ENCODE measurements around the gene KHDC1.
"Not testable (repeated sequence)": the region's sequence is repeated elsewhere in the genome, so short reads cannot be mapped to it uniquely, and the experiment has no call there.

Gene KHDC1

DNA sequence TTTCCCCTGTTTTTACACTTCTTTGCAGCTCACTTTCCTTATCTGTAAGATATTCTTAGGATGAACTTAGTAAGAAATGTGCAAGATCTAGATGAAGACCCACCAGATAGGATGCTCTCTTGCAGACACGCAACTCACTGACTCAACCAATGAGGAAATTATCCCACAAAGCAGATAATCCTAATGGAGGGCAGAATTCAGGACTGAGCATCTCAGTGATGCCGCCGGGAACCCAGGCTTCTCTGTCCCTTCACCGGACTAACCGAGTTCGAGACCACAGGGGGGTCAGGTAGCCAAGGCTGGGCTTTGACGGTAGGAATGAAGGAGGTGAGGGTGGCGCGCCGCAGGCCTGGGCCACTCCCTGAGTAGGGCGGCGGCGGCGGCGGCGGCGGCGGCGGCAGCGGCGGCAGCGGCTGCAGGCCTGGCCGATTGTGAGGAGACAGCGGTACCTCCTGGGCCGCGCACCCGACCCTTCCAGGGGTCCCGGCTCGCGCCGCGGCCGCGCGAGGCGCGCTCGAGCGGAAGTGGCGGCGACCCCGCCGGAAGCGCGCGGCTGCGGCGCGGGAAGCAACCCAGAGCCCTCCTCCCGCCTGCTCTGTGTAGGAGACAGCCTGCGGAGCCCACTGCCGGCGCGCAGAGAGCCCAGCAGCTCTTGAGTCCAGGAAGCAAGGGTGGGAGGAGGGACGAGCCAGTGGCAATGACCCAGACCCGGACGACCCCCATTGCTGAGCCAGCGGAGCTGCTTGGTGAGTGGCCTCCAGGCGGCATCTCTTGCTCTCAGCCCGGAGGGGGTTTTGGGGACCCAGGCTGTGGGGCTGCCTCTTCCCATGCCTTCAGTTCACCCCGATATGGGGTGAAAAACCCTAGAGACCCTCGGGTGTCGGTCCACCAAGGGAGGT lies at the start of gene KHDC1:
Gene KHDC1 (minus strand): TSS at position 526 of the 899 bp plus-strand sequence. CDS start 20,679 bp downstream, outside the sequence.
- peak; percentile 41 for DNase-seq

DNA sequence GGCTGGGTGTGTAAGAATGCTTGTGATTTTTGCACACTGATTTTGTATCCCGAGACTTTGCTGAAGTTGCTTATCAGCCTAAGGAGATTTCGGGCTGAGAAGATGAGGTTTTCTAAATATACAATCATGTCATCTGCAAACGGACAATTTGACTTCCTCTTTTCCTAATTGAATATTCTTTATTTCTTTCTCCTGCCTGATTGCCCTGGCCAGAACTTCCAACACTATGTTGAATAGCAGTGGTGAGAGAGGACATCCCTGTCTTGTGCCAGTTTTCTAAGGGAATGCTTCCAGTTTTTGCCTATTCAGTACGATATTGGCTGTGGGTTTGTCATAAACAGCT lies 47.5 kb upstream of the KHDC1 start:
- DNase-seq, result not testable (repeated sequence)

DNA sequence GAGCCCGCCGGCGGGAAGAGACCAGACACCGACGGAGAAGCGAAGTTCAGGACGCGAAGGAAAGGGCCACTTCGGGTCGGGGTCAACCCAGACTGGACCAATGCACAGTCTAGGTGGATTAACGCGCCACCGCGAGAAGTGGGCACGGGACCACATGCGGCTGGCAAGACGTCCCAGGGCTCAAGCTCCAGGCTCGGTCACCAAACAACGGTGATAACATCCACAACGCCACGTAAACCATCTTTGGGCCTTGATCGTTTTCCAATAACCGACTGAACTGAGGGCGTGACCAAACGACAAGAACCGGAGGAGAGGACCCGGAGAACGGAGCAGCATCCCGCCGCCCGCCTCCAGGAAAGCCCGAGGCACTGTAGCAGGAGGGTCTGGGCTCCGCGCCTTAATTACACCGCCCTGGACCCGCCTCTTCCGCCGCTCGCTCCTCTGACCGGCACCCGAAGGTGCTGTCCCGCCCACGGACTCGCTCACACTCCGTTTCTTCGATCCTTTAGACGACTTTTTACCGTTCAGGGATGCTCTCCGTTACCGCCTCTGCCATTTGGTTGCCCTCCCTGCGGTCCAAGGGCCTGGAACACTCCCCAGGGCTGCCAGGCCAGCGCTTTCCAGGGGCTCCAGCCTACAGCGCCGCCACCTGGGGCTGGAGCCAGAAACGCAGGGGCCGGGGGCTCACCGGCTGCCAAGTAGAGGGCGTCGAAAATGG lies 46.9 kb upstream of the KHDC1 start:
- DNase-seq, result peak; percentile 20

DNA sequence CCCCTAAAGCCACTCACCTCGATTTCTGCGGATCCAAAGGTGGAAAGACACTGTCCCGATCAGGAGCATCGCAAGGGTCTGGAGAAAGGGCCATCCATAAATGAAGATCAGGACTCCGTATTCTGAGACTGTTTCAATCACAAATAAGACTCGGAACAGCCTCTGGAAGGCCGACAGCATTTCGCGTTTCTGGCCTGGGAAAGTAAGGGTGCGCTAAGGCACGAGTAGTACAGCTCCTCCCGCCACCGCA lies 46.5 kb upstream of the KHDC1 start:
- DNase-seq, result no peak

DNA sequence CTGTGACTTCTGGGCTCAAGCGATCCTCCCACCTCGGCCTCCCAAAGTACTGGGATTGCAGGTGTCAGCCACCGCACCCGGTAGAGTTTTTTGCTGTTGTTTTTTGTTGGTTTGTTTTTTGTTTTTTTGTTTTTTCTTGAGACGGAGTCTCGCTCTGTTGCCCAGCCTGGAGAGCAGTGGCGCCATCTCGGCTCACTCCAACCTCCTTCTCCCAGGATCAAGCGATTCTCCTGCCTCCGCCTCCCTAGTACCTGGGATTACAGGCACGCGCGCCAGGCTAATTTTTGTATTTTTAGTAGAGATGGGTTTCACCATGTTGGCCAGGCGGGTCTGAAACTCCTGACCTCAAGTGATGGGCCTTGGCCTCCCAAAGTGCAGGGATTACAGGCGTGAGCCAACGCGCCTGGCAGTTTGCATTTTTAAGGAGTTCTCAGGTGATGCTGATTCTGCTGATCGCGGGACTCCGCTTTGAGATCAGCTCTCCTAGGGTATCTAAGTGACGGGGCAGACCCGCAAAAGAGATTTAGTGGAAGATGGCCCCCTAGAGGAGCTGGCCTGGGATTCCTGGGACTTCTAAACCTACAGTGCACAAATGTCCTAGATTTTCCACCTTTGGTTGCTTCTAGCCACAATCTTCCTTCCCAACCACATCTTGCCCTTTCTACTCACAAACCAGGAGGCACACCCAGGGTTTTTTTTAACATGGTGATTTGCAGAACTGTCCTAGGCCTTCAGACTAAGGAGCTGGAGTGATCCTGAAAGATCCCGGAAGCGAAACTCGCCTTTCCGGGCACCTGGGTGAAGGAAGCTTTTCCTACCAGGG lies 45.9 kb upstream of the KHDC1 start:
- no peak for DNase-seq

- DNase-seq, result not testable (repeated sequence)
Observed at GRCh38 chr6:73303773-73304172, 40.8 kb upstream of the KHDC1 start.

DNA sequence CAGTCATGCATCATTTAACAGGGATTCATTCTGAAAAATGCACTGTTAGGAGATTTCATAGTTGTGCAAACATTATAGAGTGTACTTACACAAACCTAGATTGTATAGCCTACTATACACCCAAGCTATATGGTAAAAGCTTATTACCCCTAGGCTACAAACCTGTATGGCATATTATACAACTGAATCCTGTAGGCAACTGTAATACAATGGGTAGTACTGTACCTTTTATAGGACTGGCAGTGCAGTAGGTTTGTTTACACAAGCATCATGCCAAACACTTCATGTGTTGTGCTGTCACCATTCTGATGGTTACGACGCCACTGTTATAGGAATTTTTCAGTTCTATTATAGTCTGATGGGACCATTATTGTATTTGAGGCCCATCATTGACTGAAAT lies 39.3 kb upstream of the KHDC1 start:
- no peak for DNase-seq

DNA sequence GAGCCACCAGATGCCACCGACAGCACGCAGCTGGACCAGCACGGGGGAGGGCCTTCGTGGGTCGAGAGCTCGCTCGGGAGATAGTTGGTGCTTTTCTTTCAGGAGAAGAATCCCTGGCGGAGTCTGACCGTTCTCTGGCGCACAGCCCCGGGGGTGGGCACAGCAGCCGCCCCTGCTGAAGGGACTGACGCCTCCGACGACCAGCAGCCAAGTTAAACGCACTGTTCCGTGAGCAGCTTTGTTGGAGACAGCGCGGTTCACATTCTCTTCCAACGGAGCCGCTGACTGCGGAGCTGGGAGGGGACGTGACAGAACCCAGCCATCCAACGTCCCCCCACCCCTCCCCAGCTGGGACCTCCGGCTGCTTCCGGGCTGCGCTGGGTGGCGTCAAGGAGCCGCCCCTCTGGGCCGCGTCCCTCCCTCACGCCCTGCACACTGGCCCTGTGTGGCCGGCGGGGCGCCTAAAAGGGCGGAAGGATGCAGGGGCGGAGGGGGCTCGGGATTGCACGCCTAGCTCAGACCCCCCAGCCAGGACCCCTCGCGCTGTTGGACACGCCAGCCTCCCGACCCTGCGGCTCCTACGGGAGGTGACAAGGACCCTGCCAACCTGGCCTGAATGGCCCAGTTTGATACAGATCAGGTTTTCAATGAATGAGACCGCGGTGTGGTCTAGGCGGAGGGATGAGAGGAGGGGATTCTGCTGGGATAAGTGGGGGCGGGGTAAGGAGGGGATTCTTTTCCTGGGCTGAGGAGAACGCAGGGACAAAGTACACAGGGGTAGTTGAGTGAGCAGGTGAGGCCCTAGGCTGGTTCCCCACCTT lies 36.4 kb upstream of the KHDC1 start:
- DNase-seq, result no peak

DNA sequence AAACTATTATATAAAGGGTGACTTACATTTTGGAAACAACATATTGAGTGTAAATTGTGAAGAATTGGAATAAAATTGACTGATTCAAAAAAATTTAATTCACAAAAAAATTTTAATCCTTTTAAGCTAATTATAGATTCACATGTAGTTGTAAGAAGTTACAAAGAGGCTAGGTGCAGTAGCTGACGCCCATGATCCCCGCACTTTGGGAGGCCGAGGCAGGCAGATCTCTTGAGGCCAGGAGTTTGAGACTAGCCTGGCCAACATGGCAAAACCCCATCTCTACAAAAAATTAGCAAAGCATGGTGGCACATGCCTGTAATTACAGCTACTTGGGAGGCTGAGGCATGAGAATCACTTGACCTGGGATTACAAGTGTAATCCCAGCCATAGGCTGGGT lies 30.3 kb upstream of the KHDC1 start:
- no peak for DNase-seq

GRCh38 chr6:73290435-73290834 lies 27.4 kb upstream of the KHDC1 start:
- no peak for DNase-seq

DNA sequence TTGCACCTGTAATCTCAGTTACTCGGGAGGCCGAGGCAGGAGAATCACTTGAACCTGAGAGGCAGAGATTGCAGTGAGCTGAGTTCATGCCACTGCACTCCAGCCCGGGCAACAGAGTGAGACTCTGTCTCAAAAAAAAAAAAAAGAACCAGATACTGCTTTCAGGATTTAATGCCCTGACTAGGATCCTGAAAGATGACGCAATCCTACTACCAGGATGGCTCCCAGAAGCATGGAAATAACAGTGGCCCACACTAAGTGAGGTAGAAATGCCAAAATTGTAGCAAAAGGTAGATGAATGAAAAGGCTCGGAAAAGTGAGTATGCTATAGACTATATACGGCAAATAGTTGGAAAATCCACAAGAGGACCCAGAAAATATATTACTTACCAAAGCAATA lies 23.8 kb upstream of the KHDC1 start:
- no peak for DNase-seq

- DNase-seq, result no peak
Observed at GRCh38 chr6:73285674-73286283, 22.8 kb upstream of the KHDC1 start.

DNA sequence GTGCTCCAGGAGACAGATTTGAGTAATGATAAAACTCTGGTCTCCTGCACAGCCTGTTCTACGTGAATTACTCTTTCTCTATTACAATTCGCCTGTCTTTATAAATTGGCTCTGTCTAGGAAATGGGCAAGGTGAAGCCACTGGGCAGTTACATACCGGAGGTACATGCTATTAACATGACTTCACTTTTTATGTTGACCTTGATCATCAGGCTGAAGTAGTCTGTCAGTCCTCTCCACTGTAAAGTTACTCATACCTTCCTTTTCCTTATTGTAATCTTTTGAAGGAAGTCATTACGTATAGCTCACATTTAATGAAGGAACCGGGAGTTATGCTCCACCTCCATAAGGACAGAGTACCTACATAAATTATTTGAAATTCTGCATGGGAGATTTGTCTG lies 19.9 kb upstream of the KHDC1 start:
- DNase-seq, result no peak

DNA sequence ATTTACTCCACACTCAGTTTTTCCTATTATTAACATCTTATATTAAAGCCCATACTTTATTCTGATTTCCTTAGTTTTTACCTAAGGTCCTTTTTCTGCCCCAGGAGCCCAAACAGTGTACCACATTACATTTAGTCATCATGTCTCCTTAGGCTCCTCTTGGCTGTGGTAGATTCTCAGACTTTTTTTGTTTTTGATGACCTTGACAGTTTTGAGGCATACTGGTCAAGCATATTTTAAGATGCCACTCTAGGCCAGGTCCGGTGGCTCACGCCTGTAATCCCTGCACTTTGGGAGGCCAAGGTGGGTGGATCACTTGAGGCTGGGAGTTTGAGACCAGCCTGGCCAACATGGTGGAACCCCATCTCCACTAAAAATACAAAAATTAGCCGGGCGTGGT lies 18.7 kb upstream of the KHDC1 start:
- not testable (repeated sequence) for DNase-seq

DNA sequence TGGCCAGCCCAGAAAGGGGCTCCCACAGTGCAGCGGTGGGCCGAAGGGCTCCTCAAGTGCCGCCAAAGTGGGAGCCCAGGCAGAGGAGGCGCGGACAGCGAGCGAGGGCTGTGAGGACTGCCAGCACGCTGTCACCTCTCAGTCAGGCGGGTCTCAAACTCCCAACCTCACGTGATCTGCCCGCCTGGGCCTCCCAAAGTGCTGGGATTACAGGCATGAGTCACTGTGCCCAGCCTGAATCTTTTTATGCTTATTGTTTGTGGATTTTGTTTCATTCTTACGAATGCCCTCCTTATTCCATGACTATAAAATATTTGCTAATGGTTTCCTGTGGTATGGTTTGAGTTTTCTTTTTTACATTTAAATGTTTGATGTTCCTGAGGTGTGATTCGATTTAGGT lies 6.3 kb upstream of the KHDC1 start:
- DNase-seq, result not testable (repeated sequence)

DNA sequence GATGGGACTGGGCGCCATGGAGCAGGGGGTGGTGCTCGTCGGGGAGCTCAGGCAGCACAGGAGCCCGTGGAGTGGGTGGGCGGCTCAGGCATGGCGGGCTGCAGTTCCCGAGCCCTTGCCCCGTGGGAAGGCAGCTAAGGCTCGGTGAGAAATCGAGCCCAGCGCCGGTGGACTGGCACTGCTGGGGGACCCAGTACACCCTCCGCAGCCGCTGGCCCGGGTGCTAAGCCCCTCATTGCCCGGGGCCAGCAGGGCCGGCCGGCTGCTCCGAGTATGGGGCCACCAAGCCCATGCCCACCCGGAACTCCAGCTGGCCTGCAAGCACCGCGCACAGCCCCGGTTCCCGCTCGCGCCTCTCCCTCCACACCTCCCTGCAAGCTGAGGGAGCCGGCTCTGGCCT lies 5.9 kb upstream of the KHDC1 start:
- DNase-seq, result not testable (repeated sequence)

DNA sequence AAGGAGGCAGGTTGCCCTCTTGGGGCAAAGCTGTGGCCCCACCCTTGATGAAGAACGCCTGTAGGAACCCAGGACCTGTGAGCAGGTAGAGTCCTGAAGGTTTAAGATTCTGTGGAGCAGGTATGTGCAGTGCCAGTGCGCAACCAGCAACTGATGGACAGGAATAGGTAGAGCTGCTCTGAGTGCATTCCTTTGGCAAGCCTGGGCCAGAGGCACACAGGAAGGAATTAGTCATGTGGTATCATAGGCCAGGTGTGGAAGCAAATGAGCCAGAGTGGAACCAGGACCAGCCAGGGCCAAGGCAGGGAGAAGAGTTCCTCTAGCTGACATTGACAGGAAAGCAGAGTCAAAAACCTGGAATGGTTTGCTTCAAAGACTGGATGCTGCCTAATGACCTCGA lies 1.4 kb upstream of the KHDC1 start:
- DNase-seq, result no peak

DNA sequence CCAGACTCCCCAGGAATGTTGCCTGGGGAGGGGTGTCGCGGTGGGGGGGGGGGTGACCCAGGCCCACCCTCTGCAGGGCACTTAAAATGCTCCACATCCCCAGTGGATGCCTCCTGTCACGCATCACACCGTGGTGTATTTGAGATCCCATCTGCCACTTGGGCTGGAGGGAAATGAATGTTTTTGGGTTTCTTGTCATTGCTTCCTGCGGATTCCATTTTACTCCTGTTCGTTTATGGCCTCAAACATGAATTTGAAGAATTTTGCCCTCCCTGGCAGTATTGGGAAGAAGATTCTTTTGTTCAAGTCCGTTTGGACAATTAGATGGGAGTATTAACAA lies 544 bp upstream of the KHDC1 start:
- DNase-seq, result no peak

- DNase-seq, result no peak
Observed at GRCh38 chr6:73258721-73259120, 4.3 kb downstream of the KHDC1 start.

DNA sequence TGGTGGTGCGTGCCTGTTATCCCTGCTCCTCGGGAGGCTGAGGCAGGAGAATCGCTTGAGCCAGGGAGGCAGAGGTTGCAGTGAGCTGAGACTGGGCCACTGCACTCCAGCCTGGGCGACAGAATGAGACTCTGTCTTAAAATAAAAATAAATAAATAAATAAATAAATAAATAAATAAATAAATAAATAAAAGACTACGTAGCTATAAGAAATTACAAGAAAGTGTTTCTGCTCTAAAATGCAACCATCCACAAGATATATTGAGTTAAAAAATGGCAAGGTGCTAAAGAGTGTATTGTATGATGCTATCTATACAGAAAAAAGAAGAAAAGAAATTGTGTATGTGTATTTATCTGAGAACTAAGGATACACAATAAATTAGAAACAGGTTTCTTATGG lies 8.7 kb downstream of the KHDC1 start:
- not testable (repeated sequence) for DNase-seq

DNA sequence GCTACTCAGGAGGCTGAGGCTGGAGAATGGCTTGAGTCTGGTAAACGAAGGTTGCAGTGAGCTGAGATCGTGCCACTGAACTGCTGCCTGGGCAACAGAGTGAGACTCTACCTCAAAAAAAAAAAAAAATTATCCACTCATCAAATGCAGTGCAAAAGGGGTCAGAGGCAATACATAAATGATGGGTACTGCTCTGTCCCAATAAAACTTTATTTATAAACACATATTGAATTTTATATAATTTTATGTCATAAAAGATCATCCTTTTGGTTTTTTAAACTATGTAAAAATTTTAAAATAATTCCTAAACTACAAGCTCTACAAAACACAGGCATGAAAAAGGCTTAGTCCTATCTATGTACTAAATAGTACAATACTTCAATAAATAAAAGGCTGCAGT lies 10.3 kb downstream of the KHDC1 start:
- no peak for DNase-seq

DNA sequence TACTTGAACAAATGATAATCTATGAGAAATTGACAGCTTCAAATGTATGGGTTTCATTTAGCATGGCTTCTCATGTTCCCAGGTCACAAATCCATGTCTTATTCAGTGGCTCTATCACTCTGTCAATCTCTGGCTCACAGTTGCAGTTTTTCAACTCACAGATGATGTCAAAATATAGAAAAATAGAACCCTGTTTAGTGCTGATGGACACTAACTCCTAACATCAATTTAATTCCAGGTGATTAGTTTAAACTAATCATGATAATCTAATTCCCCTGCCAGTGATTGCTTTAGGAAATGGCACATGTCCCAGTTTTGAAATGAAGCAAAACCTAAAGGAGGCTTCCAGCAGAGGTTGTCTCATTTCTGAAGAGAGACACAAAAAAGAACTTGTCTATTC lies 13.0 kb downstream of the KHDC1 start:
- no peak for DNase-seq
